ENCODE data around the gene FGD6. TPM values are rescaled to one million over a fixed set of nuclear protein-coding genes. Genes with fewer than 3 reads are reported as not detected.

Gene FGD6
- total RNA-seq, 1 experiment from 2014 or later = 66.6 TPM

DNA sequence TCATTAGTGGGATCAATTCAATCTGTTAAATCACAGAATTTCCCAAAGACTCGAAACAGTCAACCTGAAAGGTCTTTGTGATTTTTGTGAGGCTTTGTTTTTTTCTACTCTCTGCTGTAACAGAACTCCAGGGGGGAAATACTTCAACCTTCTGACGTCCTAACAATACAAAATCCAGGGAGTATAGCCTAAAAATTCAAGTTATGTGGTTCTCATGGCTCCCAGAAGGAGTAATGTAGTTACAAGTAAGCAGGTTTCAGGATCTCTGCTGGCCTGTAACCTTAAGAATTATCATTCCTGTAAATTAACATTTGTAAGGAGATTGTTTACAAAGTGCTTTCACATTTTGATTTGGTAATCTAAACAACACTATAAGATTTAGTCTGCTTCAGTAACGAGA, 40.3 kb upstream of the FGD6 start:
- no TSS peak for BruUV-seq (replicated peaks)
- Mint-ChIP-seq H3K9me3 (ENCODE audit: low read depth, unreplicated experiment) (no peaks in the 10 kb centered on the region), H3K27me3 (ENCODE audit: unreplicated experiment) (no peaks in the 10 kb centered on the region), H3K36me3 (ENCODE audit: insufficient read depth, unreplicated experiment) (peaks cover 55% of the 10 kb centered on the region), H3K4me1 (ENCODE audit: low read depth, unreplicated experiment) (peaks cover 26% of the 10 kb centered on the region), H3K4me3 (ENCODE audit: low read depth, unreplicated experiment) (no peak overlapping the region), H3K27ac (ENCODE audit: unreplicated experiment) (no peak overlapping the region)
- TF ChIP-seq, protein P1, sequence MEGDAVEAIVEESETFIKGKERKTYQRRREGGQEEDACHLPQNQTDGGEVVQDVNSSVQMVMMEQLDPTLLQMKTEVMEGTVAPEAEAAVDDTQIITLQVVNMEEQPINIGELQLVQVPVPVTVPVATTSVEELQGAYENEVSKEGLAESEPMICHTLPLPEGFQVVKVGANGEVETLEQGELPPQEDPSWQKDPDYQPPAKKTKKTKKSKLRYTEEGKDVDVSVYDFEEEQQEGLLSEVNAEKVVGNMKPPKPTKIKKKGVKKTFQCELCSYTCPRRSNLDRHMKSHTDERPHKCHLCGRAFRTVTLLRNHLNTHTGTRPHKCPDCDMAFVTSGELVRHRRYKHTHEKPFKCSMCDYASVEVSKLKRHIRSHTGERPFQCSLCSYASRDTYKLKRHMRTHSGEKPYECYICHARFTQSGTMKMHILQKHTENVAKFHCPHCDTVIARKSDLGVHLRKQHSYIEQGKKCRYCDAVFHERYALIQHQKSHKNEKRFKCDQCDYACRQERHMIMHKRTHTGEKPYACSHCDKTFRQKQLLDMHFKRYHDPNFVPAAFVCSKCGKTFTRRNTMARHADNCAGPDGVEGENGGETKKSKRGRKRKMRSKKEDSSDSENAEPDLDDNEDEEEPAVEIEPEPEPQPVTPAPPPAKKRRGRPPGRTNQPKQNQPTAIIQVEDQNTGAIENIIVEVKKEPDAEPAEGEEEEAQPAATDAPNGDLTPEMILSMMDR (IDR thresholded peaks at IDR 0.05; ENCODE audit: unreplicated experiment) = no peak
- intact Hi-C loops (cut with micrococcal nuclease; ENCODE audit: unreplicated experiment) = no loop called here
- CTCF ChIA-PET = no interaction called here
- no peak for DNase-seq

DNA sequence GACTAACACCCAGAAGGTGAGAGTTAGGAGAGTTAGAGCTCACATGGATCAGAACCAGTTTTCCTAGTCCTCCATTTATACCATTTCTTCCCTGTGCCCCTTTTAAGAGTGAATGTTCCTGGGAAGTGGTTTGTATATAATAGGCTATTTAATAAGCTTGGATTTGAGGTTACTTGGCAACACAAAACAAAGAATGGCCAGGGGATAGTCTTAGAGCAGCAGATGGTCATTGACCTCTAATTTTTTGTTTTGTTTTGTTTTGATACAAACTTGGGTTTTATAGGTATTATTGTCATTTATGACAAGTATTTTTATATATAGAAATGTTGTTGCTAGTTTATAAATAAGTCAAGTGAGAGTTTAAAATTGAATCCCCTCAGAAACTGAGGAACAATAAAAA, 36.1 kb upstream of the FGD6 start:
- TF ChIP-seq, protein P1 (IDR thresholded peaks at IDR 0.05; ENCODE audit: unreplicated experiment) = no peak
- Mint-ChIP-seq H3K9me3 (ENCODE audit: low read depth, unreplicated experiment) (no peaks in the 10 kb centered on the region), H3K4me3 (ENCODE audit: low read depth, unreplicated experiment) (no peak overlapping the region), H3K4me1 (ENCODE audit: low read depth, unreplicated experiment) (peaks cover 13% of the 10 kb centered on the region), H3K27me3 (ENCODE audit: unreplicated experiment) (no peaks in the 10 kb centered on the region), H3K27ac (ENCODE audit: unreplicated experiment) (no peak overlapping the region), H3K36me3 (ENCODE audit: insufficient read depth, unreplicated experiment) (peaks cover 54% of the 10 kb centered on the region)
- no TSS peak for BruUV-seq (replicated peaks)
- intact Hi-C loops (cut with micrococcal nuclease; ENCODE audit: unreplicated experiment) = no loop called here
- CTCF ChIA-PET = interaction anchor here (0.6 kb wide), 1 partner anchor 24 kb away, joined by 6 read pairs; no protein-coding TSS in a partner anchor
- DNase-seq = no peak

DNA sequence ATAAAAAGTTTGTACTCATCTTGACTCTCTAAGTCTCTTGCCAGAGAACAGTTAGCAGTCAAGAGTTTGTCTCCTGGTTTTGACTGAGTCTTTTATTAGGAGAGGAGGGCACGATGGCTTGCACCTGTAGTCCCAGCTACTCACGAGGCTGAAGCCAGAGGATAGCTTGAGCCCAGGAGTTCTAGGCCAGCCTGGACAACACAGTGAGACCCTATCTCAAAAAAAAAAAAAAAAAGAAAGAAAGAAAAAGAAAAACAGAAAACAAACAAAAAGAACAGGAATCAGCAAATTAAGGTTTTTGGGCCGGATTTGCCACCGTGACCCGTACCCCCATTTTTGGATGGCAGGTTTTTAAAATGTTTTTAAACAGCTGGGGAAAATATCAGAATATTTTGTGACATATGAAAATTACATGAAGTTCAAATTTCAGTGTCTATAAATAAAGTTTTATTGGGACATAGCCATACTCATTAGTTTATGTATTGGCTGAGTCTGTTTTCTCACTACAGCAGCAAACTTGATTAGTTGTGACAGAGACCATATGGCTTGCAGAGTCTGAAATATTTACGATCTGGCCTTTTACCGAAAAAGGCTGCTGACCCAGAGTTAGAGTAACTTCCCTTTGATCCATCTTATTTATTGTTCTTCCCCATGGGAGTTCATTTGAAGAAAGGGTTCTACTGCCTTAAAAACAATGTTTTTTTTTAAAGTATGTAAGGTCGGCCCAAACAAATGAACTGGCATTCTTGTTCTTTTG, 31.5 kb upstream of the FGD6 start:
- Mint-ChIP-seq H3K27ac (ENCODE audit: unreplicated experiment) (peak overlapping the region; percentile 26), H3K36me3 (ENCODE audit: insufficient read depth, unreplicated experiment) (peaks cover 39% of the 10 kb centered on the region), H3K4me1 (ENCODE audit: low read depth, unreplicated experiment) (peaks cover 11% of the 10 kb centered on the region), H3K4me3 (ENCODE audit: low read depth, unreplicated experiment) (no peak overlapping the region), H3K9me3 (ENCODE audit: low read depth, unreplicated experiment) (no peaks in the 10 kb centered on the region), H3K27me3 (ENCODE audit: unreplicated experiment) (no peaks in the 10 kb centered on the region)
- TF ChIP-seq, protein P1 (IDR thresholded peaks at IDR 0.05; ENCODE audit: unreplicated experiment) = no peak
- CTCF ChIA-PET = interaction anchor here (0.6 kb wide), 1 partner anchor 18 kb away, joined by 3 read pairs; no protein-coding TSS in a partner anchor
- intact Hi-C loops (cut with micrococcal nuclease; ENCODE audit: unreplicated experiment) = no loop called here
- no peak for DNase-seq
- BruUV-seq (replicated peaks) = no TSS peak

DNA sequence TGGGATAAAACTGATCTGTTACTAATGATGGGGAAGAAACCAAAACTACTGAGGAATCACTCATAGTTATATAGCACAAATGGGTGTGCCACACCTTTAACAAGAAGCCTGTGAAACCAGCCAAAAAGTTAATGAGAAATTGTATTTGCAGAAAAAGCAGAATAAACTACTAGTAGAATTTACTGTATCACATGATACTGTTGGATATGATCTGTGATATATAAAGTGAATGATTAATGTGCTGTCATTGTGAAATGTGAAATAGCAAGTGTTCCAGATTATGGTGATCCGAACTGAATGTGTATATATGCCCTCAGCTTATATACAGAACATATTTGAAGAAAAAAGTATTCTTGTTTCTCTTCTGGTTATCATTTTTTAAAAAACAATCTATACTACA, 30.8 kb upstream of the FGD6 start:
- CTCF ChIA-PET = no interaction called here
- peak overlapping the region; percentile 26 for H3K27ac Mint-ChIP-seq (ENCODE audit: unreplicated experiment)
- H3K9me3 Mint-ChIP-seq (ENCODE audit: low read depth, unreplicated experiment) = no peaks in the 10 kb centered on the region
- H3K4me1 Mint-ChIP-seq (ENCODE audit: low read depth, unreplicated experiment) = peaks cover 11% of the 10 kb centered on the region
- peaks cover 34% of the 10 kb centered on the region for H3K36me3 Mint-ChIP-seq (ENCODE audit: insufficient read depth, unreplicated experiment)
- no peak for DNase-seq
- no peak overlapping the region for H3K4me3 Mint-ChIP-seq (ENCODE audit: low read depth, unreplicated experiment)
- no peaks in the 10 kb centered on the region for H3K27me3 Mint-ChIP-seq (ENCODE audit: unreplicated experiment)
- BruUV-seq (replicated peaks) = no TSS peak
- TF ChIP-seq, protein P1 (IDR thresholded peaks at IDR 0.05; ENCODE audit: unreplicated experiment) = no peak
- intact Hi-C loops (cut with micrococcal nuclease; ENCODE audit: unreplicated experiment) = no loop called here
